Panc1 (cell line): Measurements from ENCODE around the gene SNX24. TPM values are rescaled to one million over a fixed set of nuclear protein-coding genes. Genes with fewer than 3 reads are reported as not detected.

Experiments
- ATAC-seq: fragments of 200-7000 bp; cut with Tn5 transposase; 2 replicates; pipeline ENCODE4 v1.9.1; 2020; ENCODE audit warnings: mild to moderate bottlenecking, moderate library complexity
- BruUV-seq: library from RNA; stranded (reverse); fragments of 400-500 nt; replicated peaks from 2 replicates; lab custom pipeline; 2021; lab: Mats Ljungman, UMichigan
- CTCF ChIA-PET: fragments of 300-600 bp; sonication (Branson Sonifier 250); formaldehyde crosslinking; loops from one replicate; lab custom pipeline; 2022; ENCODE audit warnings: antibody characterized with exemption; lab: Charles Lee
- POLR2A ChIA-PET: fragments of 300-600 bp; sonication (Branson Sonifier 250); formaldehyde crosslinking; loops from one replicate; lab custom pipeline; 2022; ENCODE audit warnings: antibody characterized with exemption; lab: Charles Lee
- DNase-seq: peaks from one replicate; pipeline ENCODE4 v3.0.0-alpha.2; 2010; ENCODE audit warnings: low read depth, low spot score
- H3K27ac ChIP-seq: 2 replicates; pipeline ENCODE4 v1.5.1; 2011; ENCODE audit warnings: mild to moderate bottlenecking, low read length, inconsistent platforms
- H3K27me3 ChIP-seq: fragments of 200-500 bp; sonication (Bioruptor generic); 2 replicates; pipeline ENCODE4 v1.6.0; 2014; ENCODE audit warnings: low read length, inconsistent platforms; ENCODE audit not compliant: control insufficient read depth, insufficient read depth
- H3K36me3 ChIP-seq: fragments of 200-500 bp; sonication (Bioruptor generic); 2 replicates; pipeline ENCODE4 v1.5.1; 2014; ENCODE audit warnings: inconsistent platforms, mild to moderate bottlenecking, low read length, moderate library complexity; ENCODE audit not compliant: control insufficient read depth, insufficient read depth
- H3K4me1 ChIP-seq: 2 replicates; pipeline ENCODE4 v1.5.1; 2011; ENCODE audit warnings: inconsistent platforms, mild to moderate bottlenecking, low read length, moderate library complexity; ENCODE audit not compliant: control insufficient read depth, insufficient read depth
- H3K4me3 ChIP-seq, 2 experiments: 2 replicates each; pipeline ENCODE4 v1.5.1; 2011 to 2012; ENCODE audit warnings: low read depth in 2 of 2, low read length in 2 of 2, mild to moderate bottlenecking in 2 of 2, inconsistent platforms in 1 of 2, moderate library complexity in 1 of 2
- H3K9me3 ChIP-seq: fragments of 200-500 bp; sonication (Bioruptor generic); 2 replicates; pipeline ENCODE4 v1.5.1; 2014; ENCODE audit warnings: low read depth, mild to moderate bottlenecking, inconsistent platforms, low read length, moderate library complexity; ENCODE audit not compliant: control insufficient read depth, insufficient read depth
- CTCF ChIP-seq: fragments of 450-650 bp; IDR thresholded peaks from 2 replicates; pipeline ENCODE4 v1.5.1; 2017; ENCODE audit warnings: mild to moderate bottlenecking
- POLR2AphosphoS5 ChIP-seq: IDR thresholded peaks from 2 replicates; pipeline ENCODE4 v1.6.1; 2012; ENCODE audit warnings: mild to moderate bottlenecking, low read depth, low read length, moderate library complexity
- REST ChIP-seq, 2 experiments: IDR thresholded peaks; 2 replicates each; pipeline ENCODE4 v1.6.1; 2011 to 2012; ENCODE audit warnings: low read depth in 2 of 2, control low read depth in 1 of 2, low read length in 1 of 2, mild to moderate bottlenecking in 1 of 2, moderate library complexity in 1 of 2; ENCODE audit not compliant: insufficient read depth in 1 of 2
- SIN3A ChIP-seq: IDR thresholded peaks from 2 replicates; pipeline ENCODE4 v1.6.1; 2012; ENCODE audit warnings: low read depth, mild to moderate bottlenecking, low read length, moderate library complexity, borderline replicate concordance; ENCODE audit not compliant: insufficient read depth
- TCF7L2 ChIP-seq: IDR thresholded peaks from 2 replicates; pipeline ENCODE4 v1.6.1; 2011; ENCODE audit warnings: mild to moderate bottlenecking, low read depth, low read length, inconsistent platforms
- in situ Hi-C: cut with HindIII; loops from 2 replicates; pipeline ENCODE4 v1.10.0; 2016; ENCODE audit warnings: low sequenced_read_pairs, low pct_unique_long_range_greater_than_20kb
- intact Hi-C: fragments of 100-400 bp; cut with micrococcal nuclease; formaldehyde crosslinking; loops from one replicate; pipeline ENCODE4 v1.10.0; 2022; ENCODE audit not compliant: unreplicated experiment
- total RNA-seq: library from RNA; stranded (reverse); gene quantifications from one replicate; pipeline ENCODE4 v1.2.1, GENCODE V29; 2021; ENCODE audit not compliant: unreplicated experiment

Gene SNX24
- total RNA-seq, 1 experiment from 2014 or later: 32.8 TPM

GRCh38 chr5:122844136-122844909 is 1.1 kb upstream of the SNX24 start:
- no peak for TF ChIP-seq SIN3A
- no peak for TF ChIP-seq REST (IDR thresholded peaks at IDR 0.05; ENCODE audit: insufficient read depth in 1 of 2, low read depth in 2 of 2, low read length in 1 of 2)
- no peak for TF ChIP-seq POLR2AphosphoS5
- no peak for TF ChIP-seq TCF7L2
- TF ChIP-seq CTCF: no peak
- Histone ChIP-seq H3K27me3 (no peaks in the 10 kb centered on the region), H3K9me3 (no peaks in the 10 kb centered on the region), H3K36me3 (no peaks in the 10 kb centered on the region), H3K4me1 (peaks cover 25% of the 10 kb centered on the region), H3K27ac (peak overlapping the region; percentile 98), H3K4me3 (peak overlapping the region; percentile 86 to 89)
- DNase-seq: no peak
- ChIA-PET POLR2A (interaction anchor here (0.6 kb wide), 1 partner anchor 12 kb away, joined by 3 read pairs; no protein-coding TSS in a partner anchor), CTCF (no interaction called here)
- BruUV-seq: TSS peak; percentile 79
- in situ Hi-C loops: no loop called here
- no peak for ATAC-seq
- intact Hi-C loops: no loop called here

- ChIA-PET CTCF (no interaction called here), POLR2A (no interaction called here)
- no TSS peak for BruUV-seq
- Histone ChIP-seq H3K27ac (peak overlapping the region; percentile 98), H3K27me3 (no peaks in the 10 kb centered on the region), H3K4me3 (peak overlapping the region; percentile 86 to 89), H3K9me3 (no peaks in the 10 kb centered on the region), H3K36me3 (no peaks in the 10 kb centered on the region), H3K4me1 (peaks cover 29% of the 10 kb centered on the region)
- in situ Hi-C loops (no loop called here), intact Hi-C loops (no loop called here)
- no peak for DNase-seq
- TF ChIP-seq SIN3A (no peak), REST (IDR thresholded peaks at IDR 0.05; ENCODE audit: insufficient read depth in 1 of 2, low read depth in 2 of 2, low read length in 1 of 2) (no peak), TCF7L2 (no peak)
- ATAC-seq: peak; percentile 27
These were observed 544 bp upstream of the SNX24 start for GRCh38 chr5:122844910-122845228.
